ENCODE measurements around the gene ALDH1A2.

ALDH1A2 gene

DNA sequence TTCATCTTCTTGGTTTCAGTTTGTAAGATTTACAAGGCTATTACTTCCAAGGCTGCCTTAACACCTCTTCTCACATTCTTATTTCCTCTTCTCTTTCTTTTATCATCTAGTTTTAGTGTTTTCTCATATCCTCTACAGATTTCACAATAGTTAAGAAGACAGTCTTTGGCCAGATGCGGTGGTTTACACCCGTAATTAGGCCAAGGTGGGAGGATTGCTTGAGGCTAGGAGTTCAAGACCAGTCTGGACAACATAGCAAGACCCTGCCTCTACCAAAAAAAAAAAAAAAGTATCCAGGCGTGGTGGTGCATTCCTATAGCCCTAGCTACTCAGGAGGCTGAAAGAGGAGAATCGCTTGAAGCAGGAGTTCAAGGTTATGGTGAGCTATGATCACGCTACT is 3.5 kb upstream of the ALDH1A2 start:
- TF ChIP-seq, protein P1, sequence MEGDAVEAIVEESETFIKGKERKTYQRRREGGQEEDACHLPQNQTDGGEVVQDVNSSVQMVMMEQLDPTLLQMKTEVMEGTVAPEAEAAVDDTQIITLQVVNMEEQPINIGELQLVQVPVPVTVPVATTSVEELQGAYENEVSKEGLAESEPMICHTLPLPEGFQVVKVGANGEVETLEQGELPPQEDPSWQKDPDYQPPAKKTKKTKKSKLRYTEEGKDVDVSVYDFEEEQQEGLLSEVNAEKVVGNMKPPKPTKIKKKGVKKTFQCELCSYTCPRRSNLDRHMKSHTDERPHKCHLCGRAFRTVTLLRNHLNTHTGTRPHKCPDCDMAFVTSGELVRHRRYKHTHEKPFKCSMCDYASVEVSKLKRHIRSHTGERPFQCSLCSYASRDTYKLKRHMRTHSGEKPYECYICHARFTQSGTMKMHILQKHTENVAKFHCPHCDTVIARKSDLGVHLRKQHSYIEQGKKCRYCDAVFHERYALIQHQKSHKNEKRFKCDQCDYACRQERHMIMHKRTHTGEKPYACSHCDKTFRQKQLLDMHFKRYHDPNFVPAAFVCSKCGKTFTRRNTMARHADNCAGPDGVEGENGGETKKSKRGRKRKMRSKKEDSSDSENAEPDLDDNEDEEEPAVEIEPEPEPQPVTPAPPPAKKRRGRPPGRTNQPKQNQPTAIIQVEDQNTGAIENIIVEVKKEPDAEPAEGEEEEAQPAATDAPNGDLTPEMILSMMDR (conservative IDR thresholded peaks at IDR 0.05; ENCODE audit: low read depth, low read length): no peak
- H3K4me3 ChIP-seq (ENCODE audit: low read length): no peak overlapping the region
- DNase-seq (ENCODE audit: low read depth): no peak

DNA sequence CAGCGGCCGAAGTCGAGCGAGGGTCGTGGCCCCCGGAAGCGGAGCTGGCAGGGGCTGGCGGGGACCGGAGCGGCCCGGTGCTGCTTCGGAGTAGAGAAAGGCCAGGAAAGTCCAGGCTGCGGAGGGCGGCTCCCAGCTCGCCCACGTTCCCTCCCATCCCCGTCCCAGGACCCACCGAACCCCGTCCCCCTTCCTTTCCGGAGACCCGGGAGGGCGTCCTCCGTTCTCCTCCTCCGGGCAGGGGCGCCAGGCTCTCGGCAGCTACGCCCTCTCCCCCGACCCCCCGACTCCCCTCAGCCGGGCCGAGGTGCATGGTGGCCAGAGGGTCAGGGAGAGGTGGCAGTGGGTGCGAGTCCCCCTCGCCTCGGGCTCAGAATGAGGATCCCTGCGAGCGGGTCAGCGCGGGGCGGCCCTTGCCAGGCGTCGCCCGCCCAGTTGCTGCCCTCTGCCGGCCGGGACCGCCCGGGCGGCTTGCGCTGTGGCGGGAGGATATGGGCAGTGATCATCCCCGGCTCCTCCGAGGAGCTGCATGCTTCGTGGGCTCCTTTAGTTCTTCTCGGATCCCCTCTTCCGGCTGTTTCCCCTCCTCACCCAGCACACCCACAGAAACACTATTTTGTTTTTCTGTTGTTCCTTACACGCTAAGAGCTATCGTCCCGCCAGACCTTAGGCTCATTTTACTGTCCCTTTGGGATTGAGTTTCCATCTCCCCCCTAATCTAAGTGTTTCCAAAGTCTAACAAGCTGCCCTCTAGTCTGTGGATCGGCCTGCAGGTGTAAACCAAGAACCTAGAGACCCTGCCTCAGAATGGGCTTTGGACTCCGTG is 744 bp upstream of the ALDH1A2 start:
- H3K4me3 ChIP-seq (ENCODE audit: low read length): peak overlapping the region; percentile 43
- TF ChIP-seq, protein P1 (conservative IDR thresholded peaks at IDR 0.05; ENCODE audit: low read depth, low read length): peak; percentile 80
- DNase-seq (ENCODE audit: low read depth): no peak

DNA sequence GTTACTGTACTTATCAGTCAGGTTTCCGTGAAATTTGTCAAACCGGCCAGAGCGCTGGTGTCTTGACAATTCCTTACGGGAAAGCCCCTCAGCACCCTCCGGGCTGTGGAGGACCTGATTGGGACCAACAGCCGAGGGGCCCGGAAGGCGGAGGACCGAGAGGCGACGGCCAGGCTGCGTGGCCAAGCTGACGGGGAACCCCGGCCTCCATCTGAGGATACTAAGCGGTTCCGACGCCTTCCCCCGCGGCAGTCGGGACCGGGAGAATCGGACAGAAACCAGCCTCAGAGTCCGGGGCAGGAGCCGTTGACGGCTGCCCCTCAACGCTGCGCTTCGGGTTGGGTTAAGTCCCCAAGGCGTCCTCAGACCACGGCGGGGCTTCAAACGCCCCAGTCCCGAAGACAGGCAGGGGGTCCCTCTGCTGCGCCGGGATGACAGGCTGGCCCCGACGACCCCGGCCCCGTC is 499 bp downstream of the ALDH1A2 start:
- no peak overlapping the region for H3K4me3 ChIP-seq (ENCODE audit: low read length)
- DNase-seq (ENCODE audit: low read depth): no peak
- TF ChIP-seq, protein P1 (conservative IDR thresholded peaks at IDR 0.05; ENCODE audit: low read depth, low read length): no peak

DNA sequence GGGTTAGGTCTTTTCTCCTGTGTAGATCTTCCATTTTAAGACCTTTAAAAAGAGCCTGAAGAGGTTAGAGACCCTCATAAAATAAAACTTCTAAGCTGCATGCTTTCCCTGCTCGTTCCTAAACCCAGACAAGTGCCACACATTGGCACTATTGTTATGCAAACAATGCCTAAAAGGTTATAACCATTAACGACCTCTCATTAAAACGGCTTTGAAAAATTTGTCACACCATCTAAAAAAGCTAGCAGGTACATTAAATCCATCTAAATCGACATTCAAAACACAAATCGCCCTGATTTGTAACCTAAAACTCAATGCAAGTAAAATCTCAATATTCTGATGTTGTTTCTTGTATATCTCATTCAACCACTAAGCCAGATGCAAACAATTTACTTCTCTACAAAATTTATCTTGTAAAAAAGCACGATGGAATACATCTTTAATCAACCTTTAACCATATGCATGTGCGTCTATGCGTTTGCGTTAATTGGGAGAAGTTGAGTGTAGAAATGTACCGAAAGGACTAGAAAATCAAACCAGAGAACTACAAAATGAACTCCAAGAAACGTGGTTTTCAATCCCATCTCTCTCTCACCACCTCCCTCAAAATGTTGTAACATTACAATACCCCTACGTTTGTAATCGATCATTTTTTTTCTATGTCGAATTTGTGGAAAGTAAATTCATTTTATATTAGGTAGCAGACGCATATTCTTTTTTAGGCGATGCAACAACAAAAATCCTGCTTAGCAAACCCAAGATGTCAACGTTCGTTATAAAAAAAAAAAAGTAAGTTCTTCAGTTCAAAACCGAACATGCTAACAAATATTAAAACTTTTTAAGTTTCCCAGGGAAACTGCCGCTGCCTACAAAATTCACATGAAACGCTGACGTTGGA is 1.2 kb downstream of the ALDH1A2 start:
- DNase-seq (ENCODE audit: low read depth): no peak
- H3K4me3 ChIP-seq (ENCODE audit: low read length): no peak overlapping the region
- TF ChIP-seq, protein P1 (conservative IDR thresholded peaks at IDR 0.05; ENCODE audit: low read depth, low read length): no peak

DNA sequence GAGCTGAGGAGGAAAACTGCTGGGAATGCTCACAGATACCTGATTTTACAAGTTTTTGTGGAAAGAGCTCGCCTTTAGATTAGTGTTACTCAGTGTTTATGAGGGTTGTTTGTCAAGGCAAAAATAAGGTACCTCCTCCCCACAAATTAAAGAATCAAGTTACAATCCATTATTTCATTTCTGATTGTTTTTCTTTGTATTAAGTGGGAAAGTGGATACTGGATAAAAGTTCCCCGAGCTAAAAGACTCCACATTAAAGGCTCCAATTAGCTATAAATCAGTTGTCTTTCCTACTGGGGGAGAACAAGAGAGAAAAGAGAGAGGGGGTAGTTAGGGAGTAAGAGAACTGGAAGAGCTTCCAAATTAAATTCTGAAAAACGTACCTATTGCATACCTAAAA is 1.9 kb downstream of the ALDH1A2 start:
- DNase-seq (ENCODE audit: low read depth): no peak
- TF ChIP-seq, protein P1 (conservative IDR thresholded peaks at IDR 0.05; ENCODE audit: low read depth, low read length): no peak
- no peak overlapping the region for H3K4me3 ChIP-seq (ENCODE audit: low read length)

DNA sequence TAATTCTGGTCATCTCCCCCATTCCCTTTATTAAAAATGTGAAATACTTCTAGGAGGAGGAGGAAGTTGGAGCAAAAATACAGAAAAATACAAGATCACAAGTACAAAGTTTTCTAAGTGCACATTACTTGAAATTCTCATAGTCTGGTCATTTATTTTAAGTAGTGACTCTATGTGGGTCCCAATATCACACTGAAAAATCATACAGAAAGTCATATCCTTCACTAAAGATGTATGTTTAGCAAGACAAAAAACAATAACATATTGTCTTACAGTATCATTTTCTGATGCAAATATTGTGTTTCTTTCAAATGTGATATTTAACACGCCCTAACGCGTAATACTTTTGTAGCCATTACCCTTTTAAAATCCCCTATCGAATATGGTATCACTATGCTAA is 2.5 kb downstream of the ALDH1A2 start:
- DNase-seq (ENCODE audit: low read depth): no peak
- TF ChIP-seq, protein P1 (conservative IDR thresholded peaks at IDR 0.05; ENCODE audit: low read depth, low read length): no peak
- no peak overlapping the region for H3K4me3 ChIP-seq (ENCODE audit: low read length)

Measured in retinal pigment epithelial cell (primary cell).